ENCODE results near the gene PLEKHG4B.
"Not testable (repeated sequence)": the region's sequence is repeated elsewhere in the genome, so short reads cannot be mapped to it uniquely, and the experiment has no call there.

Gene PLEKHG4B

DNA sequence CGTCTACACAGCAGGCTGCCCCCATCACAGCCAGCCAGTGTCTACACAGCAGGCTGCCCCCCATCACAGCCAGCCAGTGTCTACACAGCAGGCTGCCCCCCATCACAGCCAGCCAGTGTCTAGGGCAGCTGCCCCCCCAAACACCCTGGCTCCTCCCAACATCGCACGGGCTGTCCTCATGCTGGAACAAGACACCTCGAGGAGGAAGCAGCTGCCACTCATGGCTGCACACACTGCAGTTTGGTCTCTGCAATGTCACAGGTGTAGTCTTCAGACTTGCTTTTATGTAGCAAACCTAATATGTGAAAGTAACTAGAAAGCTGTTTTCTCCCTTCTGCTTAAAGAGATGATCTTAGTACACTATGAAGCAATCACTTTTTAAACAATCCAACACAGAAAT is 109.0 kb downstream of the PLEKHG4B start:
- no peak for DNase-seq (ENCODE audit: low read depth in 2 of 2)

DNA sequence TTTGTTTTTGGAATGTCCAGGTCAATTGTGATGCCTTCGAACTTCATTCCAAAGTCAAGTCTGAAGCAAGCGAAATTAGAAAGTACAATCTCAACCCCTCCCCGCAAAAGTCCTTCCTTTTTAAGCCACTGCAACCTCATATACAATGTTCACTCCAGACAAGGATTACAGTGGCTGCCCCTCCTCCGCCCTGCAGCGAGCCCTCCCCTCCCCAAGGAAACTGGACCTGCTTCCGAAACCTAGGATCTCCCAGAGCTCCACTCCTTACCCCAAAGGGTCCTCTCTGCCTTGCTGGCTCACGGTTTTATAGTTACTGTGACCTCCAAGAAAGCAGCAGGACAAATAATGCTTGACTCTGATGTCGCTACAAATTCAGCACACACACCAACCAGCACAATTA is 109.7 kb downstream of the PLEKHG4B start:
- DNase-seq (ENCODE audit: low read depth in 2 of 2) = no peak

DNA sequence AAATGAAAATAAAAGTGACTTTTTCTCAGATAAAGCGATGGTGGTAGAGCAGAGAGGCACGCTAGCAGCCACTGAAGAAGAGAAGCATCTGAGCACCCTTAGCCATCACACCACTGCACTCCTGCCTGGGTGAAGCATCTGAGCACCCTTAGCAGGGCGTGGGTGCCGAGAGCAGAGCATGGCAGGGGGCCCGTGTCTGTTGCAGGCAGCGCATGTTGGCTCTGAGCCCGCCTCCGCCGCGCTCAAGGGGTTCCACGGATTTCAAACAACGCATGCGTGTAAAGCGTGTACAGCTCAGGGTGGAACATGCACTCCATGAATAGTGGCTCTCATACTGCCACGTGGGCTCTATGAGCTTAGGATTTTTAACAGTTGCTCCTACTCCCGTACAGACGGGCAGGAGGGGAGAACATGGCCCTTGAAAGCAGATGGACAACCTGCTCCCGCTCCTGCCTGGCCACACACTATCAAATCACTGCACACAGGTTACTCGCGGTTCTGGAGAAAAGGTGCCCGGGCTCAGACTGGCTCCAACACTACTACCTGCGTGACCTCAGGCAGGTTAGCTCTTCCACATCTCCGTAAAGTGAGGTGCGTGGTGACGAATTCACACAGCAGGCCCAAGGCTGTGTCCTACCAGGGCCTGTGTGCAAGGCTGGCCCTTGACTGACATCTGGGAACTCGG is 111.4 kb downstream of the PLEKHG4B start:
- DNase-seq (ENCODE audit: low read depth in 2 of 2) = no peak

DNA sequence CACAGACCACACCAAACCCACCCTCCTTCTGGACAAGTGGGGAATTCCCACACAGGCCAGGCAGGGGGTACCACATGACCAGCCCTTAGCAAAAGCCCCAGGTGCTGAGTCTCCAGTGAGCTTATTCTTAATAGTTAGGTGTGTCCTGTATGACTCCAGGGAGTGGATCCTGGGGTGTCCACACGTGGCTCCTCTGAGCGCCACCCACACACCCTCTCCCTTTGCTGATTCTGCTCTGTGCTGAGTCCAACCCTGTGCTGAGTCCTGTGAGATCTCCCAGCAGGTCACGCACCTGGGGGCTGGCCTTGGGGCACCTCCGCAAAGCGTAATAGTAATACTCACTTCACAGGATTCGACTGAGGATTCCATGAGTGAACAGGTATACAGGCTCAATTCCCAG is 112.0 kb downstream of the PLEKHG4B start:
- DNase-seq (ENCODE audit: low read depth in 2 of 2) = no peak

GRCh38 chr5:204462-204861 is 112.5 kb downstream of the PLEKHG4B start:
- no peak for DNase-seq (ENCODE audit: low read depth in 2 of 2)

DNA sequence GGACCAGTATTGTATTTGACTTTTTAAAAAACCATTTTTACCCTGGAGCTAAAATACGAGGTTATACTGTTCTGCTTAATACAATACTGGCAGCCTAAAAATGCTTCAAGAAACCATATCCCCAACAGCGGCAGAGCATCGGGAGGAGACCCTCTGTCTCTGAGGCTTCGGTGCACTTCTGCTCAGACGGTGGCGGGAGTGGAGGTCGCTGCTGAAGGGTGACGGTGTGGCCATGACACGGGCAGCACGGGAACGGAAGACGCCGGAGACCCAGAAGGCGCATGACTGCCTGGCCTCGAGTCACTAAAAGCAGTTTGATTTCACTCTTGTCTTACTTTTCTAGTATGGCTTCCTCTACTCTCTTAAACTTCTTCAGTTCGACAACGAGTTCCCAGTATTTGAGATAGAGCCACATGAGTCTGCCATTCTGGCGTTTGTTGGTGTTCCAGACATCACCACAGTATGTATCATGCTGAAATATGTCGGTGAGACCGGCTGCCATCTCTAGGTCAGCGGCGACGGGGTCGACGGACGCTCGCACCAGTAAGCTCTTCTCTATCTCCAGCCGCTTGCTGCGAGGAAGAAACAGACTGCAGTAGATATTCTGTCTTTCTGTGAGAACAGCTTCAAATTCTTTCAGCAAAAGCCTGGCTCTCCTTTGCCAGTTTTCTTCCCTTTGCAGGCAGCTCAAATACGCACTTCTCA is 113.2 kb downstream of the PLEKHG4B start:
- DNase-seq (ENCODE audit: low read depth in 2 of 2) = no peak

GRCh38 chr5:206406-206805 is 114.4 kb downstream of the PLEKHG4B start:
- DNase-seq (ENCODE audit: low read depth in 2 of 2) = no peak

- no peak for DNase-seq (ENCODE audit: low read depth in 2 of 2)
Observed at GRCh38 chr5:206927-207536, 115.1 kb downstream of the PLEKHG4B start.

GRCh38 chr5:207599-207998 is 115.6 kb downstream of the PLEKHG4B start:
- DNase-seq (ENCODE audit: low read depth in 2 of 2) = no peak

- no peak for DNase-seq (ENCODE audit: low read depth in 2 of 2)
Observed at GRCh38 chr5:208449-209114, 116.6 kb downstream of the PLEKHG4B start.

GRCh38 chr5:213803-214395 is 121.9 kb downstream of the PLEKHG4B start:
- no peak for DNase-seq (ENCODE audit: low read depth in 2 of 2)

DNA sequence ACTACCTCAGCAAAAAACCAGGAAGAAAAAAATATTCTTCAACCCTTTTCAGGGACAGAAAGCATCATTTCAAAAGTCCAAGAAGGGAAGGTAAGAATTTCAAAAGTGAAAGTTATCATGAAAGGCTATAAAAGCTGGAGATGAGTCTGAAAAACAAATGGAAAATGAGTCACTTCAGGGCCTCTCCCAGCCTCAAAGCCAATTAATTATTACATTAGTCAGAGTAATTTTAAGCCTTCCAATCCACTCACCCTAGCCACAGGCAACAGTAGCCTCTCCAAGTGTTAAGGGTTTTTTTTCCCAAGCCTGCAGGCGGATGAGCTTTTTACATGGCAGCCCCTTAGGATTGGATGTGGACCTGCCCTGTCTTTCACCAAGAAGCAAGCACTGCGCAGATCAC is 123.3 kb downstream of the PLEKHG4B start:
- not testable (repeated sequence) for DNase-seq (ENCODE audit: low read depth in 2 of 2)

- DNase-seq (ENCODE audit: low read depth in 2 of 2) = not testable (repeated sequence)
Observed at GRCh38 chr5:216076-216475, 124.1 kb downstream of the PLEKHG4B start.

- DNase-seq (ENCODE audit: low read depth in 2 of 2) = peak; percentile 93 to 99
Observed at GRCh38 chr5:217494-218456, 125.8 kb downstream of the PLEKHG4B start, which contains the start of the genes CCDC127 and SDHA. CCDC127 (minus strand) TSS chr5:218153; CDS start chr5:216849, 1,304 bp downstream. SDHA (plus strand) TSS chr5:218320; CDS start chr5:218356, 36 bp downstream.

- peak in 1 of 2 donors; percentile 11 for DNase-seq (ENCODE audit: low read depth in 2 of 2)
Observed at GRCh38 chr5:218457-219291, 126.7 kb downstream of the PLEKHG4B start.

- peak in 1 of 2 donors; percentile 10 for DNase-seq (ENCODE audit: low read depth in 2 of 2)
Observed at GRCh38 chr5:219460-219863, 127.5 kb downstream of the PLEKHG4B start.

DNA sequence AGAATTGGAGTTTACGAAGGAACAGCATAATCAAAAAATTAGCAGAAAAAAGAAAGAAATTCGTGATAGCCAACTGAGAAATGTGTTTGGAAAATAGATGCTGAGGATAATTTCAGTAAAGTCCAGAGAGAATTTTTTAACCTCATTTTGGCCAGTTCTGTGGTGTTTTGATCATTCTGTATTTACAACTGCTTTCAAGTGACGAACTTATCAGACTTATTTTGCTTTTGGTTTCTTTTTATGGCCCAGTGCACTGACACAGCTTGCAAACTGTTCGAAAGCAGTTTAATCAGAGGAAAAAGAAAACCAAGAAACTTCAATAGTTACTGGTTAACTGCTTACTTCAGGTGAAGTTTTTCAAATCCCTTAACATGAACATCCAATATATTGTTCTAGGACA is 128.0 kb downstream of the PLEKHG4B start:
- DNase-seq (ENCODE audit: low read depth in 2 of 2) = no peak

DNA sequence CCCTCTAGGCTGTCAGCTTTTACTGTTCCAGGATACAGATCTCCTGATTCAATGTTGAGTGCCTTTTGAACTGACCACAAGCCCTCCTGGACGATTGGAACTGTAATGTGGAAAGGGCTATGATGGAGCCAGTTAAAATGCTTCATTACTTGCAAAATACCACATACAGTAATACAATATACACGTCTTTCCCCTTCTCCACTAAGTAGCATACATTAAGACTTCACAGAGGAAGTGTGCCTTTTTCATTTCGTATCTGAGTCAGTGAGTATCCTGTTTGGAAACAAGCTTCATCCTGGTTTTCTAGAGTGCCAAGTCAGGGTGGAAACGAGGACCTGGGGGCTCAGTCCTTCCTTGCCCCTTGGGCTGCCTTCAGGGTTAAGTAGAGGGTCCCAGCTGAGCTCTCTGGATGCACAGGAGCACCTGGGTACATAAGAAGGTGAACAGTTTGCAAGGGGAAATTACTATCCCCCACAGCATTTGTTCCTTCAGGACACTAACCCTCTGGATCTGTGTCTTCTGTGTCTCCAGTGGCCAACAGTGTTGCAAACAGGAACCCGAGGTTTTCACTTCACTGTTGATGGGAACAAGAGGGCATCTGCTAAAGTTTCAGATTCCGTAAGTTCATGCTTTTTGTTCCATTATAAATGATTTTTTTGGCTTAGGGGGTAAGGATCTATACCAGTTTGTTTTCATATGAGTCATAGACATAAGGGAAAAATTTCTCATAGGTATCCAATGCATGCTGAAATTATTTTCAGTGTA is 131.2 kb downstream of the PLEKHG4B start:
- not testable (repeated sequence) for DNase-seq (ENCODE audit: low read depth in 2 of 2)

GRCh38 chr5:223791-224190 is 131.8 kb downstream of the PLEKHG4B start:
- no peak for DNase-seq (ENCODE audit: low read depth in 2 of 2)
